ENCODE data around the gene CTSZ.

DNA sequence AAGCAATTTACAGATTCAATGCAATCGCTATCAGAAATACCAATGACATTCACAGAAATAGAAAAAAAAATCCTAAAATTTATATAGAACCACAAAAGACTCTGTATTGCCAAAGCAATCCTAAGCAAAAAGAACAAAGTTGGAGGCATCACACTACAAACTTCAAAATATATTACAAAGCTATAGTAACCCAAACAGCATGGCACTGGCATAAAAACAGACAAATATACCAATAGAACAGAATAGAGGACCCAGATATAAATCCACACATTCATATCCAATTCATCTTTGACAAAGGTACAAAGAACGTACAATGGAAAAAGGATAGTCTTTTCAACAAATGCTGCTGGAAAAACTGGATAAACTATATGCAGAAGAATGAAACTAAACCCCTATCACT lies 37.6 kb downstream of the CTSZ start:
- TF ChIP-seq, protein P1, sequence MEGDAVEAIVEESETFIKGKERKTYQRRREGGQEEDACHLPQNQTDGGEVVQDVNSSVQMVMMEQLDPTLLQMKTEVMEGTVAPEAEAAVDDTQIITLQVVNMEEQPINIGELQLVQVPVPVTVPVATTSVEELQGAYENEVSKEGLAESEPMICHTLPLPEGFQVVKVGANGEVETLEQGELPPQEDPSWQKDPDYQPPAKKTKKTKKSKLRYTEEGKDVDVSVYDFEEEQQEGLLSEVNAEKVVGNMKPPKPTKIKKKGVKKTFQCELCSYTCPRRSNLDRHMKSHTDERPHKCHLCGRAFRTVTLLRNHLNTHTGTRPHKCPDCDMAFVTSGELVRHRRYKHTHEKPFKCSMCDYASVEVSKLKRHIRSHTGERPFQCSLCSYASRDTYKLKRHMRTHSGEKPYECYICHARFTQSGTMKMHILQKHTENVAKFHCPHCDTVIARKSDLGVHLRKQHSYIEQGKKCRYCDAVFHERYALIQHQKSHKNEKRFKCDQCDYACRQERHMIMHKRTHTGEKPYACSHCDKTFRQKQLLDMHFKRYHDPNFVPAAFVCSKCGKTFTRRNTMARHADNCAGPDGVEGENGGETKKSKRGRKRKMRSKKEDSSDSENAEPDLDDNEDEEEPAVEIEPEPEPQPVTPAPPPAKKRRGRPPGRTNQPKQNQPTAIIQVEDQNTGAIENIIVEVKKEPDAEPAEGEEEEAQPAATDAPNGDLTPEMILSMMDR (IDR thresholded peaks at IDR 0.05), result no peak
- TF ChIP-seq POLR2A (IDR thresholded peaks at IDR 0.05), result no peak

All from heart left ventricle (tissue), 13 donors.